Activated CD4-positive, alpha-beta T cell treated with anti-CD3 and anti-CD28 coated beads, Interleukin-2, amount 50 U/mL, for 16 hours (primary cell): ENCODE measurements around the gene NR2F2.

Source experiments
- DNase-seq: peaks from one replicate; pipeline ENCODE4 v3.0.0-alpha.2; 2020

NR2F2 gene

DNA sequence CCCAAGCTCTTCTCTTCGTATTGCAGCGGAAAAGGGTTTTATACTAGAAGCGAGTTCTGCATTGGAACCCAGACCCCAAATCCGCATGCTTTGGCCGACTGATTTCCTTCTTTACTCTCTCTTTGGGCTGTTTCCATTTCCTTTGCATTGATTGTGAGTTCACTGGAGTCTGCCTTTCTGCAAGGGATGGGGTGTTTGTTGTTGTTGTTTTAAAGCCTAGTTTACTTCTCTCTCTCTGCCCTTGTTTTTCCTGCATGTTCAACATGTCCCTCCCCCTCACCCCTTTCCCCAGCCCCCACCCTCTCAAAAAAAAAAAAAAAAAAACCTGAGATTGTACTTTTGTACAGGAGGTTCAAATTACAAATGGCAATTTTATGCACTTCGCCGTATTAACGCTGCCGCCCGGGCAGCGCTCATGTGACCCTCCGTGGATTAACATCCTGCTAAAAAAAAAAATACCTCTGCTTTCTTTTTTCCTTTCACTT is 2.2 kb downstream of the NR2F2 start:
- no peak for DNase-seq

DNA sequence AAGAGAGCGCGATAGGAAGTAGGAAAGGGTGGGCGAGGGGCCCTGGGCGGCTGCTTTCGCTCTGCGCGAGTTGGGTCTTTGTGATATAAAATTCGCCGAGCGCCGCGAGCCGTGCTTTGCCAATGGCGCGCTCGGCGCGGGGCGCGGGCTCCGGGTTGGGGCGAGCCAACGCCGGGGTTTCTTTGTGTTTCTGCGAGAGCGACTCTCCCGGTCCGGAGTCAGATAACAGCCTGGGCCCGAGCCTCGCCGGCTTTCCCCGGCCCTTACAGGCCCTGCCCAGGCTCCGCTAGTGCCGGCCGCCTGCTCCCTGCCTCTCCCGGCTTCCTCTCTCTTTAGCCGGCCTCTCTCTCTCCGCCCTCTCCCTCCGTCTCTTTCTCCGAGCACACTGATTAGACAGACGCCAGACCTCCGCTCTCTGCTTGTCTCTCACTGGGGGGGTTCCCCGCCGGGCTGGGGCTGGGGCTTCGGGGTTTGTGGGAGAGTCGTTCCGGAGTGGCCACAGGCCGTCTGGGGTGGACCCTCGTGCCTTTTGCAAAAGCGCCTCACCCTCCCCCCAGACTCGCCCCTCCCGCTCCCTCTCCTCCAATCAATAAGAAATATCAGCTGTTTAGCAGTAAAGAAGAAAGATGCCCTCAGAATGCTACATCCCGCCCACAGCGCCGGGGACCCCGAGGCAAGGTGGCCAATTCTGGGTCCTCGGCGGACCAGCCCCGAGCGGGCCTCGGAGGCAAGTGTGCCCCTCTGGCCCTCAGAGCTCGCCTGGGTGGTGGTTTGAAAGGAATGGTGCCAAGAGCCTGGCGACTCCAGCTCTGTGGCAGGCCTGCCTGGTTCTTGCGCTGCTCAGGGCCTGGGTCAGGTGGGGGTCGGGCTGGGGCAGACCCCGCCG is 2.9 kb downstream of the NR2F2 start:
- no peak for DNase-seq

DNA sequence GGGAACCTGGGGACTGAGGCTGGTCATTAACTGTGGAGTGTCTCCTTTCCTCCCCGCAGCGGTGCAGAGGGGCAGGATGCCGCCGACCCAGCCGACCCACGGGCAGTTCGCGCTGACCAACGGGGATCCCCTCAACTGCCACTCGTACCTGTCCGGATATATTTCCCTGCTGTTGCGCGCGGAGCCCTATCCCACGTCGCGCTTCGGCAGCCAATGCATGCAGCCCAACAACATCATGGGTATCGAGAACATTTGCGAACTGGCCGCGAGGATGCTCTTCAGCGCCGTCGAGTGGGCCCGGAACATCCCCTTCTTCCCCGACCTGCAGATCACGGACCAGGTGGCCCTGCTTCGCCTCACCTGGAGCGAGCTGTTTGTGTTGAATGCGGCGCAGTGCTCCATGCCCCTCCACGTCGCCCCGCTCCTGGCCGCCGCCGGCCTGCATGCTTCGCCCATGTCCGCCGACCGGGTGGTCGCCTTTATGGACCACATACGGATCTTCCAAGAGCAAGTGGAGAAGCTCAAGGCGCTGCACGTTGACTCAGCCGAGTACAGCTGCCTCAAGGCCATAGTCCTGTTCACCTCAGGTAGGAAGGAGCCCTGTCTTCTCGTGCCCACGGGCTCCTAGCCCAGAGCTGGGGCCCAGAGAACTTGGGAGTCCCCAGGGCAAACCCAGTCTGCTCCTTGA is 3.7 kb downstream of the NR2F2 start:
- no peak for DNase-seq

DNA sequence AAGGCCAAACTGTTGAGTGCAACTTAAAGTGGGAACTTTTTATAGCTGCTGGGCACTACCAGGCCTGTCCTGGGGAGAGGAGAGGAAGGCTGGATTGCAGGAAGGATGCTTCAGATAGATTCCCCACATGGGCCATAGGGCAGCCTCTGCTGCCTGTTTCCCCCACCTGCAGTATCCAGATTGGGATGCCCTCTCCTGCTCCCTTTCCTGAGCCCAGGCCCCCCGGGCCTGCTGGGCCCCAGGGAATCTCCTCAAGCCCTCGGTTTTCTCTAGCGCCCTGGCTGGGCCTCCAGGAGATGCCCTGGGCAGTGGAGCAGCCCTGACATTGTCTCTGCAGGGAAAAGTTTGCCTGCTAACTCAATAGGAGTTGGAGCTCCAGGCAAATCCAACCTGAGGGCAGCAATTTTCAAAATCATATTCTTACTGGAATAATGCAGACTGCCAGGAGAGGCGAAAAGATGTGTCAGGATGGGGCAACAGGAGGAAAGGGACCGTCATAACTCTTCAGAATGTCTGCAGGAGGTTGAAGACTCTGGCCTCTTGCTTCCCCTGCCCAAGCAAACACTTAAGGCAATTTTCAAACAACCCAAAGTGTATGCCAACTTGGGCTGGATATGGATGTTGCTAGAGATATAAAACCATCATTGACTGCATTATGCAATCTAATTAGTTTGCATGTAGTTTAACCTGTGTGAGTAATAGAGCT is 4.4 kb downstream of the NR2F2 start:
- no peak for DNase-seq

DNA sequence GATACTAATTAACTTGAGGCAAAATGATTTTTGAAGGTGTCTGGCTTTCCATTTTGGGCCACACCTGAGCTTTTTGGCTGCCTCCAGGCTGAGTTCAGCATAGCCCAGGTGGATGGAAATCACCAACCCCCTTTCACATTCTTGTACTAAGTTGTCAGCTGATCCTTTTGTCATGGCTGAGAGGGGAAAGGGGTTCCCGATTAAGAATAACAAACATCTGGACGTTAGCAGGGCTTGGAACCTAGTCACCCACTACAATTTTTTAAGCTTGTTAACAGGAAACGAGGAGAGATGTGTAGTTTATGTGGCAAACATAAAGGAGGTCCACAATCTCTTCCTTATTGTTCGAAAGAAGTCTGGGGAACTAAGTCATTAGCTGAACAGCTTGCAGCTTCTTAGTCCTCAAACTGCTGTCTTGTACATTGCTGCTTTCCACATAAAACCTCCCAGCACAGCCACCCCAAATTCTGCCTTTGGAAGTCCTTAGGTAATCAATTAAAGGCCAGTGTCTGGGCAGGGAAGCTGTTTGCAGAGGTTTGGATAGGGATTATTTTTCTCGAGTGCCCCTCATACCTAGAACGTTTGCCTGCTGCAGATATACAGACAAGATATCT is 5.0 kb downstream of the NR2F2 start:
- DNase-seq: no peak

DNA sequence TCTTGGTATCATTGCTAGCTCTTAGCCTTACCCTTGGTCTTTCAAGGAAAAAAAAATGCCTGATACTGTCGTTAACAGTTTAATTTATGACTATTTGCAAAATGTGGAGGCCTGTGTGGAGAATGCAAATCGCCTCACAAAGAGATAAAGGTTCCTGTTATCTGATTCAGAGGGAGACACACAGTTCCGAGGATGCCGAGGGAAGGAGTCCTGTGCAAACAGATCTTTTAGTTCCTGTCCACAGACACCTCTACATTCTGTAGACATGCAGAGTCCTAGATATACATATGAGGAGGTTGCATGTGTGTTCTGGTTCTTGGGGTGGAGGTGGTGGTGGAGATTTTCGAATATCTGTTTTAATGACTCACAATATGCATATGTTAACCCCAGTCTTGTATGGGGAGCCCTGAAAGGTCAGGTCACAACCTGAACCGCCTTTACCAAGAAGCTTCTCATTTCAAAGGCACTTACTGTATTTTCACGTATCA is 5.7 kb downstream of the NR2F2 start:
- no peak for DNase-seq

DNA sequence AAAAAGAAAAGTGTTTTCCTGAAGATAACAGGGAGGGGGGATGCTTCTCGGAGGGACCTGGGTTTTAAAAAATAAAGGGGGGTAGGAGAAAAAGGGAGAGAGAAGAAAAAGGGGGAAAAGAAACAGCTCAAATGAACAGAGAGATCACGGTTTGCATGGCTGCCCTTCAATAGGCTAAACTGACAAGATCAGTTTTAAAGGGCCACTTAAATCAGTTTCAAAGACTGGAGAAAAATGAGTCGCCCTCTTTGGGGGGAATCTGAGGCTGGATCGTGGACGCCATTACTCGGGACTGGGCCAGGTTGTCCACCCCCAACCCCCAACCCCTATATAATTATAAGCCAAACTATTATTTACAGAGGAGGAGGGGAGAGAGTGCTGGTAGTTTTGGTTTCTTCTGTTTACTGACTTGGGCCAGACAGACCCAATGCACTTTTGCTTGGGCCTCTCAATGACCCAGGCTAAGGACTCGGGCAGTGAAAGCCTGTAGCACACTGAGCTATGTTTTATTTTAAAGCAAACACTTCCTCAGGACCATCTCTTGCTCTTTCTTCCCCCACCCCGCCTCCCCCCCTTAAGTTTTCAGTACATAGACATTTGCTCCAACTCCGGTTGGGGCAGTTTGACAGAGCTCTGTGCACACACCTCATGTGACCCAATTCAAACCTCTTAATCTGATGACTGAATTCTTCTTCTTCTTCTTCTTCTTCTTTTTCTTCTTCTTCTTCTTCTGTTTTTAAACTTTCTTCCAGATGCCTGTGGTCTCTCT is 6.3 kb downstream of the NR2F2 start:
- DNase-seq: no peak

DNA sequence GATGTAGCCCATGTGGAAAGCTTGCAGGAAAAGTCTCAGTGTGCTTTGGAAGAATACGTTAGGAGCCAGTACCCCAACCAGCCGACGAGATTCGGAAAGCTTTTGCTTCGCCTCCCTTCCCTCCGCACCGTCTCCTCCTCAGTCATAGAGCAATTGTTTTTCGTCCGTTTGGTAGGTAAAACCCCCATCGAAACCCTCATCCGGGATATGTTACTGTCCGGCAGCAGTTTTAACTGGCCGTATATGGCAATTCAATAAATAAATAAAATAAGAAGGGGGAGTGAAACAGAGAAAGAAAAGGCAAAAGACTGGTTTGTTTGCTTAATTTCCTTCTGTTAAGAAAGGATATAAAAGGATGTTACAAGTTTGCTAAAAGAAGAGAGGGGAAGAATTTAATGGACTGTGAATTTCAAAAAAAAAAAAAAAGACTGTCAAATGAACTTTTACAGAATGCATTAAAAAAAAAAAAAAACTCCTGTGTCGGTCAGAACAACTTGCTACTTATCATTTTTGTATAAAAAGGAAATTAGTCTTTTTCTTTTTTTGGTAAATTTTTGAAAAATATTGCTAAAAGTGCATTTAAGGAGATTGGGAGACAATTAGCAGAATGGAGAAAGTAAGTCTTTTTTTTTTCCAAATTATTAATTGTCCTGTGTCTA is 7.0 kb downstream of the NR2F2 start:
- no peak for DNase-seq

DNA sequence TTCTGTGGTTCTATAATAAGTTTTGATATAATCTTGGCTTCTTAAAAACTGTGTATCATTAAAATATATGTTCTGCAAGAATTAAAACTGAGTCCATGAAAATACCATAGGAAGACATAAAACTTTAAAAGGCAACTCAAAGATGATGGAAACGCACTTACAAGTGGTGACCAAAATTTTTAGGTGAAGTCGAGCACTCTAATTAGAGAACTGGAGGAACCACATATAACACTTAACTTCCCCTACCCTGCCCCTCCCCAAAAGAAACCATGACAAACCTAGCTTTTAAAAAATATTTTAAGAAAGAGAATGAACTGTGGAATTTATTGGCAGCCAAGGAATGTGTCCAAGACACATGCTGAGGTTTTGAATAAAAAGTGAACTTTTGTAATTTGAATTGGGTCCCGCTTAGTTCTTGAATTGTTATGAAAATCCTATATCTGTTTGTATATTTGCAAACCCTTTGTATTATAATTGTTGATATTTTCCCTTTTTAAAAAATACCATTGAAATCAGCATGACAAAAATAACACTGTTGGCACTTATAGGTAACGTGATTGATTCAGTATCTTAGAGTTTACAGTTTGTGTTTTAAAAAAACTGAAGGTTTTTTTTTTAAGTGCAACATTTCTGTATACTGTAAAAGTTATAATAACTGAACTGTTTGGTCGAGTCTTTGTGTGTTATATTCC is 7.7 kb downstream of the NR2F2 start:
- no peak for DNase-seq

DNA sequence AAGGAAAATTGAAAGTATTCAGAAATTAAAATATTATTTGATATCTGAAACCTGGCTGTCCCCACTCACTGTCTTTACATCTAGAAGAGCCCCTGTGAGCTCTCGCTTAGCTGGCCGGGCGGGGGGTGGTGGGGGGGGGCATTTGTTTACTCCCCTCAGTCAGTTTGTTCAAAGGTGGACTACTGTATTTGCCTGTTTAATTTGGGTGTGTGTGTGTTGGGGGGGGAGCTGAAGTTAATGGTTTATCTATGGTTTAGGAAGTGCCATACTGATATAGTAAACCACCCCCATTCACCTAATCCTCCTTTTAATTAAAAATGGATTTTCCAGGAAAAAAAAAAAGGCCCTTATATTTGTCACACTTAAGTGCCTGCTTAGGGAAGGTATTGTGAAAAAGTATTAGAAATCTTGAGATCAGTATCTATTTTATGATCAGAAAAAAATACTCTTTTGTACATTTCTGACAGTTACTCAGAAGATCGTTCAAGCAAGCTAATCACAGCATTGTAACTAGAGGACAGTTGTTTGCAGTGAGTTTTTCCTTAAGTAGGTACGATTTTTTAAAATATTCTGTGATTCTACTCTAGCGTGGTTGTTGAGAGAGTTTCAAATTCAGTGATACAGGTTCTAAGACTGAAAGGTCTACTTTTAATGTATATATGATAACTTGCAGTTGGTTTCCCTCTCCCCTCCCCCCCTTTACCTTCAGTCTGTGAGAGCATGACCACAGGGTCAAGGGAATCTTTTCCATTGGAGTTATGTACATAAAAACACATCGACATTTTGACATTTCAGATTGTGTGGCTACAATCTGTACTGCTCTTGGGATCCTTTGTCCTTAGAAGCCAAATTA is 8.5 kb downstream of the NR2F2 start:
- no peak for DNase-seq

DNA sequence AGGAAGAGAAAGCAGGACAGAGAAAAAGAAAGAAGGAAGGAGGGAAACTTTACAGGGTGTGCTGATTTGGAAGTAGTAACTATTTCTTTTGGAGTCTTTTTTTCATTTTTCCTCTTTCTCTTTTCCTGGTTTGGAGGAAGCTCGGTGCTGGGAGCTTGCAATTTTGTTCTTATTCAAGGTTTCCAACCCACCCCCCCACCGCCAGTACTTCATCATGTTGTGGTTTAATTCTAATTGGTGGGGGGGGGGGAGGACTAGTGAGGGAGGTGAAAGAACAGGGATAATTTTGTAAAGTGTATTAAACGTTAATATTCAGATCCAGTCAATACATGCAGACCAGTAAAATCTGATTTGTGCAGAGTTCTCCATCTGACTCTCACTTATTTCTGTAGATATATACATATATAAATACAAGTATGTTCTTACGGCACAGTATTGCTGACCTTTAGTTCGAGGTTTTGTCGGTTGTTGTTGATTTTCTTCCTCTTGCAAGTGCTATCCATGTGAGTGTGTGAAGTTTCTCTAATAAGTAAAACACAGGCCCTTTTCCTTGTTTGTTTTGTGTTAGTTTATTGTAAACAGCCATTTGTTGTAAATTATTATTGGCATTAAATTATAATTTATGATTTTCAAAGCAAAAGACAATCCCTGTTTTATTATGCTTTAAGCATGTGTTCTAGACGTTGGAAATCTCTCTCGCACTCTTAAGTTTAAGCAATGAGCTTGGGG is 9.3 kb downstream of the NR2F2 start:
- no peak for DNase-seq

DNA sequence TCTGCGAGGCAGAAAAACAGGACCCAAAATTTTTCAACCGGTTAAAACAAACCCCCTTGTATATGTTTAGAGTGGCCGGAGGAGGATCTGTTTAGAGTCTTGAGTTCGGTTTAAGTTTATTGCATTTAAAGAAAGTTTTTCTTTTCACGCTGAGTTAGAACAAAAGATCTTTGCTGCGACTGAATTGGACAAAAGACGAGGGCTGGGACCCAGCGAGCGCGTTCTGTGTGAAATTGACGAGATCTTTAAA is 9.8 kb downstream of the NR2F2 start:
- DNase-seq: no peak

DNA sequence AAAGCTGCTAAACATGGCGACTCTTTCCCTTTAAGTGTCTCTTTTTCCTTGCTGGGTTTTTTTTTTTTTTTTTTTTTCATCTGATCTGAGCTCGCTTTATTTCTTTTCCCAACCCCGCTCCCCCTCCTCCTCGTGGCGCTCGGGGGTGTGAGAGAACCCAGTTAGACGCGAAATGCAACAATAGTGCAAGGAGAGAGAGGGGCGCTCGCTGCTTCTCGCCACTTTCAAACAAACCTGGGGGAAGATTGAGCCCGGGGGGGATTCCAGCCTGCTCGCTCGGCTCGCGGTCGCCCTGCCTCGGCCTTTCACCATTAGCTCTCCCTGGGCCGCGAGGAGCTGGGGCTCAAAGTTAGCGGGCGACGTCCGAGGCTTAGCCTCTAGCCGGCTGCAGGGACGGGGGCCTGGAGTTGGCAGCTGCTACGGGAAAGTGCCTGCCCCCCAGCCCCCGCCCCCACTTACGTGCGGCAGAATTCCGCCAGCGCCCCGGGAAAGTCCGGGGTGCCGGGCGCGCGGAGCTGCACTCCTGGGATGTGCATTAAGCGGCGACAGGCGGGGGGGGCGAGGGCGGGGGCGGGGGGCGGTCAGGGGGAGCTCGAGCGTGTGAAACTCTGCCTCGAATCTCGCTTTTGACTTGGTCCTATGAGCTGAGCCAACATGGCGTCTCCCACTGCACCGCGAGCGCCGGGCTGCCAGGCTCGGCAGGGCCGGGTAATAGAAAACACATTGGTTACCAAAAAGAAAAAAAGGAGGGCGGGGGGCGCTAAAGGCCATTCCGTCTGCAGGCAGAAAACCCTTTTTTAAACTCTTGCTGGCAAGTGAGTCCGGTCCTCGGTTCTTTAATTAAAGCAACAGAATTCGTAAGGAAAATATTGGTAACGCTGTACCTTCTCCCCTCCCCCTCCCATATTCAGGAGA is 10.4 kb downstream of the NR2F2 start:
- DNase-seq: no peak

DNA sequence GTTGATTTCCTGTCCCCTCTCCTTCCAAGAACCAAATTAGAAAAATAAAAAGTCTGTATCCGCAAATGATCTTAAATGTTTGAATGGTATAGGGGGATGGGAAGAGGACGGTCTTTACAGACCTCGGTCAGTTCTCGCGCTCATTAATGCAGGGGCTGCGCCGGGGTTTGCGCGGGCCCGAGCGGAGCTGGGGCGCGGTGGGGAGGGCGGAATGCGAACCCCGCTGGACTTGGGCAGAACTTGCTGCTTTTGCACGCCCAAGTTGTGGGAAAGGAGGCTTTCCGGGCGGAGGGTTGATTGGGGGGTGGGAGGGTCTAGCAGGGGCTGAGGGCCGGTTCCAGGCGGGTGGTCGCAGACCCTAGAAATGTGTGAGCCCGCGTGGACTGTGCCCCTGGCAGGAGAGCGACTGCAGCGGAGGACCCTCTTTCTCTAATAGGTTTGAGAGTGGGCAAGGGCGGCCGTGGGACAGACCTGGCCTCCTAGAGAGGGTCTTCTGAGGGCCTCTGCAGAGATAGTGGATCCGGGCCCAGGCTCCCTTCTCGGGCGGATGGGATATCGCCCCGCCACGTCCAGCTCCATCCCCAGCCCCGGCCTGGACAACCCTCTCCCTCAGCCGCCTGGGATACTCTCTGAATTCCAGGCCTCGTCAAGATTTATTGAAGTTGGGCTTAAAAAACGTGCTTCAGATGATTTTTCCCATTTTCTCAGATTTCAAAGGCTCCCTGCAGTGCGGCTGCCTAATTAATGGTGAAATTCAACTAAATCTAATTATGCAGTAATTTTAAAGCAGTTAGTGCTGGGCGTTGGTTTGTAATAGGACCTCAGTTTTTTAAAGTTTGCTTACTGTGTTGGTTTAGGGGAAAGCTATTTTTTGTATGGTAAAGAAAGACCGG is 11.3 kb downstream of the NR2F2 start:
- DNase-seq: no peak

DNA sequence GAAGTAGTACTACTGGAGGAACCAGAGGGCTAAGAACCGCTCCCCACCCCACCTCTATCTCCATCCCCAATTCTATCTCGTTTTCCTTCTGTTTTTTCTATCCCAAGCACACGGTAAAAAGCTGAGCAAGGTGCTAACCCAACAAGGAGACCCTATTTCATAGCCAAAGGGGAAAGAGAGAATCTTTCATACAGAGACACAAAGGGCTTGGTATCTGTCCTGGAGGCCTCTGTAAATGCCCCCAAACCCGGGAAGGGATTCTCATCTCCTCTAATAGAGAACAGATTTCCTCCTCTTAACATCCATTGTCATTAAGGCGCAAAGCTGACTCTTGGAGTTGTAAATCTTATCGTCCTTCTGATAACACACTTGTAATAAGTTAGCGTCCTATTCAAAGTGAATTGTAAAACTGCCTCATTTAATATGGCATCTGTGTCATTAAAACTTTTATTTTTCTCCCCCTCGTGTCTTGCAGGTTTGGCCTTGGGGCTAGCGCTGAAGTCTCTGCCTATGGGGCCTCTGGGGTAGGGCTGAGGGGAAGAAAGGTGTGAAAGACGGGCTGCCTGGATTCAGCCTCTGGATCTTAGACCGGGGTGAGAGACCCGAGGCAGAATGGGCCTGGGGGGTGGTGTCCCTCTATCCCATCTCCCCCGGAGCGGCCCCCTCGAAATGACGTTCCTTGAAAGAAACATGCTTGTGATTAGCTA is 12.1 kb downstream of the NR2F2 start:
- no peak for DNase-seq
